Posterior cingulate gyrus (tissue), 11 donors: ENCODE data around the gene UGDH.
"Not testable (repeated sequence)": the region's sequence is repeated elsewhere in the genome, so short reads cannot be mapped to it uniquely, and the experiment has no call there.

Source experiments
- DNase-seq, 10 donors: peaks; one replicate each; pipeline versions ENCODE4 v3.0.0 to v3.0.0-alpha.2; 2020 to 2021; ENCODE audit warnings: mixed read lengths in 3 of 10
- intact Hi-C: fragments of 100-400 bp; cut with DNase I; formaldehyde crosslinking; loops from one replicate; pipeline ENCODE4 v1.15.1; 2023

UGDH gene

DNA sequence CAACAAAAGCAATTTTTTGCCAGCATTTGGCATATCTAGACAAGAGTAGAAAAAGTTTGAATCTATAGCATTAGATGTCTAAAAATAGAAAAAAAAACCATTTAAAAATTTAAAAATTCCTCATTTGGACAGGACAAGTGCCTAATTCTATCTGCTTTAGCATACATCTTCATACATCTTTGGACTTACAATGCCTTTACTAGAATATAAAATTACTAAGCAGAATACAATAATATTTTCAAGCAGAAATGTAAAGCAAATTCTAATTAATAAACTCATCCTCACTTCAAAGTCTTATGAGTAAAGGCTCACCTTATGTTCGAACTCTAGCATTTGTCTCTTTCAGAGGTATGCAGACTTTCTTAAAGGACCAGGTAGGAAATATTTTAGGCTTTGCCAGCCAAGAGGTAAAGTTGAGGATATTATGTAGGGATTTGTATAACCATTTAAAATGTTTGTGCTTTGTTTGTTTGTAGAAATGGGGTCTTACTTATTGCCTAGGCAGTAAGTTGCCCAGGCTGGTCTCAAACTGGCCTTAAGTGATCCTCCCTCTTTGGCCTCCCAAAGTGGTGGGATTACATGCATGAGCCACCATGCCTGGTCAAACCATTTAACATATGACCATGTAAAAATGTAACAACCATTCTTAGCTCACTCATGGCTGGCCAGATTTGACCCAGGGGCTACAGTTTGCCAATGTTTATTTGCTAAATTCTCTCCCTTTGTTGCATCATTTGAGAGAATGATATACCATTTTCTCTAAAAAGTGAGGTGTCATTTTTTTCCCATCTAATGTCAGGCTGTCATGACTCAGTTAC is 29.1 kb downstream of the UGDH start:
- intact Hi-C loops, result no loop called here
- DNase-seq, result no peak

DNA sequence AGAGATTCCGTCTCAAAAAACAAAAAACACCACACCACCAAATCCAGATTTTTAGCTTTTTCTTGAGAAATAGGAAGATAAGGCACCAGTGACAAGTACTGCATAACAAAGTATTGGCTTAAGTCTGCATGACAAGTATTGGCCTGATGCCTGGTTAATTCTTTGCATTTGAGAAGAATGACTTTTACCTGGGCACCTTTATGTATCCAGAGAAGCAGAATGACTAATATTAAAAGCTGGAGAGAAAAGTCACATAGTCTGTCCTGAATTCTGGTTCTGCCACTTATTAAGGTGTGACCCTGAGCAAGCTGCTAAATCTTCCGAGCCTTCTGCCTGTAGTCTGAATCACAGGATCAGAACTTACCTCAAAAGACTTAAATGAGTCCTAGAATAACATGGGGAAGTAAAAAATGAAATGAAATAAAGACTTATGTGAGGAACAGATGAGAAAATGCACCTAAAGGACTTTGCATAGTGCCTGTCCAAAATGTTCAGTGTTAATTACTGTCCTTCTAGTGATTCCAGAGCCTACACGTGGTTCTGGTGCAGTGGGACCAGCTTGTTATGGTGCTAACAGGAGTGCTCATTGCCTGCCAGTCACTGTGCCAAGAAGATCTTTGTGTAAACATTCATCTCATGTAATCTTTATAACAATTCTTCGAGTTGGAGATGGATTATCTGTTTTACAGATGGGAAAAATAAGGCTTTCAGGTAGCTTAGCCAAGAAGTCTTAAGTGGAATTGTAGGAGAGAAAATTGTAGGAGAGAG is 31.6 kb downstream of the UGDH start:
- intact Hi-C loops, result no loop called here
- no peak for DNase-seq

DNA sequence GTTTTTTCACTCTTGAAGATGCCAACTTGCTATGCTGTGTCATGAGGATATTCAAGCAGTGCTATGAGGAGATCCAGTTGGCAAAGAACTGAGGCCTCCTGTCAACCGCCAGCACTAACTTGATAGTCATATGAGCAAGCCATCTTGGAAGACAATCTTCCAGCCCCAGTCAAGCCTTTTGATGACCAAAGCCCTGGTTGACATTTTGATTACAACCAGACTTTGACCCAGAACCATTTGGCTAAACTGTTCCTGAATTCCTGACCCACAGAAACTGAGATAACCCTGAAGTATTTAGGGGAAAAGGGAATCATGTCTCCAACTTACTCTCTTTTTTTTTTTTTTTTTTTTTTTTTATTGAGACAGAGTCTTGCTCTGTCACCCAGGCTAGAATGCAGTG is 32.9 kb downstream of the UGDH start:
- intact Hi-C loops, result no loop called here
- DNase-seq, result no peak

DNA sequence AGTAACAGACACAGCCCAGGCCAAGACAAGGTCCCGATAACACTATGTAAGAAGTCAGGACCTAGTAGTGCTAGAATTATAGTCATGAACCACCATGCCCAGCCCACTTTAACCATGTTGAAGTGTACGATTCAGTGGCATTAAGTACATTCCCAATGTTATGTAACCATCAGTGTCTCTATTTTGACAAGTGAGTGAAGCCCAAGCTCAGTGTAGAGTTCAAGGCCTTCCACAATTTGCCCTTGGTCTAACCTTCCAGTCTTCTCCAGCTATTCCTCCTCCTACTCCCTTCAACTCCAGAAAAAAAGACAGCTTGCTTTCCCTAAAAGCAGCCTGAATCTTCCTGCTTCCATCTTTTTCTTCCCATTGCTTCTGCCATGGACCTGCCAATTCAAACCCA is 36.9 kb downstream of the UGDH start:
- intact Hi-C loops, result no loop called here
- no peak for DNase-seq

DNA sequence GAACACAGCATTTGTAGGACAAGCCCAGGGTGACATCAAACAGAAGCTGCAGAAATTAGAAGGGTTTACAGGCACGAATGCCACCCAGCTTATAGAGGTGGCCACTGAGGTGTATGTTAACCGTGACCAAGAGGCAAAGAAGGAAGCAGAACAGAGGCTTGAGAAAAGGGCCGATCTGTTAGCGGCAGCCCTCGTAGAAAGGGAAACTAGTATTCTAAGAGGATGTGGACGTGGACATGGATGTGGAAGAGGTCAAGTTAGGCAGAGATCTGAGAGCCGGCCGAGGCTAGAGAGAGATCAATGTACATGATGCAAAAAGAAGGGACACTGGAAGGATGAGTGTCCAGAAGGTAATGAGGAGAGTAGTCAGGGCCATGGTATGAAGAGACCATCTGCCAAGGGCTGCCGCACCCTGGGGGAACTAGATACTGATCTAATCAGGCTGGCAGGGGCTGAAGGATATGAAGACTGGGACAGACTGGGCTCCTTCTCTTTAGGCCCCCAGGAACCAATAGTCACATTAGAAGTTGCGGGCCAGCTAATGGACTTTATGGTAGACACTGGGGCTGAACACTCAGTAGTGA is 40.9 kb downstream of the UGDH start:
- intact Hi-C loops, result no loop called here
- no peak for DNase-seq

DNA sequence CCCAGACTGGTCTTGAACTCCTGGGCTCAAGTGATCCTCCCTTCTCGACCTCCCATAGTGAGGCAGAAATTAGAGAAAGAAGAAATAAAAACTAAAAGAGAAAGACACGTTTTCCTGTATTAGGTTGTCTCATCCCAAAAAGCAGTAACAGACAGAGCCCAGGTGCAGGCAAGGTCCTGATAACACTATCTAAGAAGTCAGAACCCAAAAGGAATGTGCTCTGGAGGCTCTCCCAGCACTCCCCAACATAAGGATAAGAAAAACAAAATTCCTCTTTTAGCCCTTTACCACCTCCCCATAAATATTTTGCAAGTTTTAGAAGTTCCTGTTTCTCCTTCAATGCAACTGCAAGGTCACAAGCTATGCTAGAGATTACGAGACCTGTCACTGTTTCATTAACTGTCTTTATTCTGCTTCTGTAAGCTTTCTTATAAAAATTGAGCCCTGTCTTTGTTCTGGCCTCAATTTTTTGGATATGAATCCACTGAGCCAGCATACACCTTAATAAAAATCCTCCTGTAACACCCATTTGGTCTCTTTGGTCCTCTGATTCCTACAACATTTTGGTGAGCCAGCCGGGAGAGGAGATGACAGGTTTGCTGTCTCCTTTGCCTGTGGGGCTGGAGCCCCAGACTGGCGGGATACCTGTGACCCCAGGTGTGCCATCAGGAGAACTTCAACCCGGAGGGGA is 42.5 kb downstream of the UGDH start:
- DNase-seq, result no peak
- intact Hi-C loops, result no loop called here

DNA sequence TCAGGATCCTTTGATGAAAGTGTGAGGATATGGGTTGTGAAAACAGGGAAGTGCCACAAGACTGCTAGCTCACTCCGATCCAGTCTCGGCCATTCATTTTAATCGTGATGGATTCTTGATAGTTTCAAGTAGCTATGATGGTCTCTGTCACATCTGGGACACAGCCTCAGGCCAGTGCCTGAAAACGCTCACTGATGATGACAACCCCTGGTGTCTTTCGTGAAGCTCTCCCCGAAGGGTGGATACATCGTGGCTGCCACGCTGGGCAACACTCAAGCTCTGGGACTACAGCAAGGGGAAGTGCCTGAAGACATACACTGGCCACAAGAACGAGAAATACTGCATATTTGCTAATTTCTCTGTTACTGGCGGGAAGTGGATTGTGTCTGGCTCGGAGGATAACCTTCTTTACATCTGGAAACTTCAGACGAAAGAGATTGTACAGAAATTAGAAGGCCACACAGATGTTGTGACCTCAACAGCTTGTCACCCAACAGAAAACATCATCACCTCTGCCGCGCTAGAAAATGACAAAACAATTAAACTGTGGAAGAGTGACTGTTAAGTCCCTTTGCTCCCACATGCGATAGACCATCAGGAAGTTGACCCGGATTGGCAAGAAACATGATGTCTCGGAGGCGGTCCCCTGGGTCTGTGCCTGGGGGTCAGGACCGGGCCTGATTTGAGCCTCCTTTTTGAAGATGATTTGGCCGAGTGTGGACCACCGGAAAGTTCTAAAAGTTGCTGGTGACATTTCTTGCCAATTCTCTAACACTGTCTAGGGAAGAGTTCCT is 46.1 kb downstream of the UGDH start:
- DNase-seq, result no peak
- intact Hi-C loops, result no loop called here

DNA sequence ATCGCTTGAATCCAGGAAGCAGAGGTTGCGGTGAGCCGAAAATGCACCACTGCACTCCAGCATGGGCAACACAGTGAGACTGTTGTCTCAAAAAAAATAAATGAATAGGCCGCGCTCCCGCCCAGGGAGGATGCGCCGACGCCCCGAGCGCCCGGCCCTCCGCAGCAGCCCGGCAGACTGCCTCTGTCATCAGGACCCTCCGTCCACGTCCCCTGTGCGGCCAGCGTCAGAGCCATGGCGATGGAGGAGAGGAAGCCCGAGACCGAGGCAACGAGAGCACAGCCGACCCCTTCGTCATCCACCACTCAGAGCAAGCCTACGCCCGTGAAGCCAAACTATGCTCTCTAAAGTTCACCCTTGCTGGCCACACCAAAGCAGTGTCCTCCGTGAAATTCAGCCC is 47.0 kb downstream of the UGDH start:
- intact Hi-C loops, result no loop called here
- no peak for DNase-seq

DNA sequence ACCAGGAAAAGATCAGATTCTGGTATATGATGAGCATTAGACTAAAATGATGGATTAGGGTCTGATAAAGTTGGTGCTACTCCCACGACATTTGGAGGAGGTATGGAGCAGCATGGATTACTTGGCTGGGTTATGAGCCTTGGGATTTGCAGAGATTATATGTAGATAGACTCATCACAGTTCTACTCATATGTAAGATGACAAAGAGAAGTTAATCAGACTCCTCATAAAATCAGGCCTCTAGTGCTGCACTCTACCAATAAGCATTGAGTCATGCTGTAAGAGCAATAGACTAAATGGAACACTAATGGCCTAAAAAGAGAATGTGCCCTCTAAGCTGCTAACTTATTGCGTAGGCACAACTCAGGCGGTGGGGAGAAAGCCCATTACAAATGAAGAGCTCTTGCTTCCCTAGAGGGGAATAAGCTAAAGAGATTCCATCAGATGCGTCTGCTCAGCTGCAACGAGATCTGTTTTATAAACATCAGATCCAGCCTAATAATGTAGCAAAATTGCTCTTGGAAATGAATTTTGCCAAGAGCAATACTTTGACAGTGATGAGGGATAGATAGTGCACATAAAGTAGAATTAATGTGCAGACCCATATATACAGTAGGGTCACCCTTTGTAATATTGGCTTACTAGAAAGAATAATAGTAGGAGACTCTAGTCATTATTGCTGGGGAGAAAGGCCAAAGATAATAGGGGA is 50.9 kb downstream of the UGDH start:
- intact Hi-C loops, result no loop called here

DNA sequence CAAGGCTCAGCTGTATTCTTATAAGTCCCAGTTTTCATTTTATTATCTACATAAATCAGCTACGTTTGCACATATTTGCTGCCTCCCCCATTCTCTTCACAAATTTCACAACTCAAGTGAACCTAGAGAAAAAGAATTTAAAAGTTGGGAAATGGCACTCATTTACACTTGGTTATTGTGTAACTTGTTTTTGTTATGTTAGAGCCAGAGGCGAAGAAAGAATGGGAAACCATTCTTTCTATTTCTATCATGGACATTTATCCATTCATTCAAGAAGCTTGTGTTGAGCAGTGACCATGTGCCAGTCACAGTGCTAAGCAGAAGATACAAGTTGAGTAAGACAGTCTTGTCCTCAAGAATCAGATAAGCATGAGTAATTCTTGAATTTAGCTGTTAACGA is 54.8 kb downstream of the UGDH start:
- no peak for DNase-seq
- intact Hi-C loops, result loop anchor here (5.0 kb wide), 1 partner anchor 55 kb away; the partner anchor contains the start of gene UGDH

More for the DNA sequence above, 50.9 kb downstream of the UGDH start:
- no peak for DNase-seq

DNA sequence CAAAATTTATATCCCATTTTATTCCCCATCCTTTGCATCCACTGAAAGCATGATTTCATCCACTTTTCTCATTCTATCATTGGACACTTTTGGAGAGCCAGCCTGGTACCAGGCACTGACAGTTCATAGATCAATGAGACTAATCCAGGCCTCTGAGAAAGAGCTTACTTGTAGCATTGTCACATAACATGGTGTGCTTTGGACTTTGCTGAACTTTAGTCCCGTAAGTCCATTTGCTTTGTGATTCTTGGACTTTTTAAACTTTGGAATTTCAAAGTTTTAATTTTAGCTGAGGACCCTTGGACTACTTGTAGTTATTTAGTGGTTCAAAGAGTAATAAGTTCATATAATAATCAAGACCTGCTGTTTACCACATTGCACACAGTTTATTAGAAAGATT is 56.8 kb downstream of the UGDH start:
- intact Hi-C loops, result loop anchor here (5.0 kb wide), 1 partner anchor 57 kb away; the partner anchor contains the start of gene UGDH
- no peak for DNase-seq

DNA sequence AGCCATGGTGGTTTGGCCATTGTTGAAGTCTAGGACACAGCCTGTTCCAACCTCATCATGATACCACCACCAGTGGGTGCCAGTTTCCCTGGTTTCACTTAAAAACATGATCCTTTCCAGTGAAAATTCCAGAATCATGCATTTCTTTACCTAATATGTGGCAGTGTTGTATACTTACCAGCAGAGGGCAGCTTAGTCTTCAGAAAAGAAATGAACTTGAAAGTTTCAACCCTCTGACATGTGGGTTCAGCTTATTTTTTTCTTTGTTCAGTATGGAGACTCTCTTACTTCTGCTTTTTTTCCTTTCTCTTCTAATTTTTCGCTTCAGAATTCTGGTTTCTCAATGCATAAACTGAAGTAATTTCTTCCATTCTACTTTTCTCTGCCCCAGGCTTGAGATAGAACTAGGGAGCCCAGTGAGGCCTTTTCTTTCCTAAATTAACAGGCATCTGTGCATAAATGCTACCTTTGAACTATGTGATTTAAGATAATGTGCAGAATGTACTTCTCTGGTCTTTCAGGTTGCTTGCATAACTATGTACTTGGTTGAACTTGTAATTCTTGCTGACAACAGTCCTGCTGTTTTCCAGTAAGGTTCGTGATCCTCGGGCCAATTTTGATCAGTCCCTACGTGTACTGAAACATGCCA is 57.7 kb downstream of the UGDH start:
- DNase-seq, result peak in 1 of 10 donors; percentile 16
- intact Hi-C loops, result loop anchor here (1.0 to 5.0 kb wide), 4 partner anchors 58 to 839 kb away; partner anchors contain the start of genes N4BP2, PDS5A and UGDH

DNA sequence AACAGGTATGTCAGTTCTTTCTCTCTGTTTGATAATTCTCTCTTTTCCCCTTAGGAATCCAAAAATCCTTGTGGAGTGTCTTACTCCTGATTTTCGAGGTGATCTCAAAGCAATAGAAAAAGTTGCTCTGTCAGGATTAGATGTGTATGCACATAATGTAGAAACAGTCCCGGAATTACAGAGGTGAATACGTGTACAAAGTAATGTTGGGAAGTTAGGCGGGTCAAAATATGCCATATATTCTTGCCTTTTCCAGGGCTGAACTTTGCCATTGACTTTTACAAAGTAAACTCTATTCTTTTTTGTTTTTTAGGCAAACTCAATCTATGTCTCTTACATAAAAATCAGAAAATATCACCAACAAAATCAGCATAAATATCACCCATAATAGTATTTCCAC is 59.8 kb downstream of the UGDH start:
- intact Hi-C loops, result loop anchor here (5.0 kb wide), 1 partner anchor 590 kb away; the partner anchor contains the start of gene N4BP2
- DNase-seq, result no peak

DNA sequence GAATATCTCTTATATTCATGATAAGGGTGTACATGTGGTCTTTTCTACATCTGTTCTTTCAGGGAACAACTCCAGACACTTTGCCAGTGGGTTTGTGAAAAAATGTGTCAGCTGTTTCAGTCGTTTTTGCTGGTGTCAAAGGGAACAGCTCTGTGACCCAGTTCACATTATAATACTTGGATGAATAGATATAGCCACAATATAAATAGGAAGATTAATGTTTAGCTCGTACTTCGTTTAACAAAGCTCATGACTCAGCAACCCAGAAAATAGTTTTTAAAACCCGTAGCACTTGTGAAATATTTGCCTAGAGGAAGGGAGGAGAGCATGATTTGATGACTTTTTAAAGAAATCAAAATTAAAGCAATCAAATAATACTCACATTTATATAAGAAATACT is 60.5 kb downstream of the UGDH start:
- intact Hi-C loops, result loop anchor here (5.0 kb wide), 1 partner anchor 591 kb away; the partner anchor contains the start of gene N4BP2

DNA sequence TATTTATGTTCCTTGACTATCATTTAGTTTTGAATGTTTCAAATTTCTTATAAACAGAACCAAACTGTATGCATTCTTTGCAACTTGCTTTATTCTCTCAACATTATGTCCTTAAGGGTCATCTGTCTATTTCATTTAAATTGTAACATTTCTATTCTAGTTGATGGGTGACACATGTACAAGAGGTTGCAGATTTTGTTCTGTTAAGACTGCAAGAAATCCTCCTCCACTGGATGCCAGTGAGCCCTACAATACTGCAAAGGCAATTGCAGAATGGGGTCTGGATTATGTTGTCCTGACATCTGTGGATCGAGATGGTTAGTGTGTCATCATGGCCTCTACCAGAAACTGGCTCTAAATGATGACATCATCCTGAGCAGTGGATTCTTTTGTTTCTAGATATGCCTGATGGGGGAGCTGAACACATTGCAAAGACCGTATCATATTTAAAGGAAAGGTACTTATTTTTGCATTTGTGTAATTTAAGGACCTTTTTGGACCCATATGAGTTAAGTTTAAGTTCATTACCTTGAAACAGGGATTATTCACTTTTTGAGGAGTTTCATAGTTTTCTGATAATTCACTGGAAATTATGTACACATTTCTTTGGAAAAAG is 62.2 kb downstream of the UGDH start:
- DNase-seq, result no peak
- intact Hi-C loops, result loop anchor here (5.0 kb wide), 1 partner anchor 592 kb away; the partner anchor contains the start of gene N4BP2

More for the DNA sequence above, 60.5 kb downstream of the UGDH start:
- DNase-seq, result no peak

DNA sequence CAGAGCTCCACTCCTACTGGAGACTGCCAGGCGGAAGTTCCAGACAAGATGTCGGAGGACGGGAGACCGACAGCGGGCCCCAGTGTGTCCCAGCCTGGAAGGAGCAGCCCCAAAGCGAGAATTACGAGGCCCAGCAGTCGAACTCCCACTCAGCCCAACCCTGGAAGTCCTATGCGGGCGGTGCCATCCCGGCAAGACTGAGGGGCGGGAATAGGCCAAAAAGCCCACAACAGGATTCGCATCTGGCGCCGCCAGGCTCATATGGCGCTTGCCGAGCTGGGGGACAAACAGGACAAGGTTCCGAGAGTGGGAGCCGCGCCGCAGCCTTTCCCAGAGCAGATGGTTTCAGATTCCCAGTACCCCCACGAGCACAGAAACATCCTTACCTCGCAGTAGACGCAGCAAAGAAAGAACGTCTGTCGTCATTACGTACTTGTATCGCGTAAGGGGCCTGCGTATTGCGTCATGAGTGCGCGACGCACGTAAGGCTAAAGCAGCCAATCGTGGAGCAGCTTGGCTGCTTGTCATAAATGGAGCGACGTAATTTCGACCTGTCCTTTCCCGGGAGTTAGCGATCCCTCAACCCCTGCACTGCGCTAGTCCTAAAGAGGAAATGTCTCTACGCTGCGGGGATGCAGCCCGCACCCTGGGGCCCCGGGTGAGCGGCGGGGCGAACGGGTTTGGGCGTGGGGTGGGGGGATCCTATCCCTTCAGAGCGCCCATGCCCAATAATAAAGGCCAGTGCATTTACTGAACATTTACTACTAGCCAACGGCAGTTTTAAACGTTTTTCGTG is 68.5 kb downstream of the UGDH start, which contains the start of the genes LIAS and RPL9:
Gene LIAS (plus strand): TSS at position 552 of the 796 bp plus-strand sequence. CDS start 62 bp downstream, at position 614.
Gene RPL9 (minus strand): TSS at position 418 of the 796 bp plus-strand sequence. CDS start 483 bp downstream, outside the sequence.
- DNase-seq, result peak; percentile 84 to 99 (median 90)
- intact Hi-C loops, result loop anchor here (5.0 to 10.0 kb wide), 3 partner anchors 91 to 274 kb away; partner anchors contain the start of genes RFC1, SMIM14 and WDR19

DNA sequence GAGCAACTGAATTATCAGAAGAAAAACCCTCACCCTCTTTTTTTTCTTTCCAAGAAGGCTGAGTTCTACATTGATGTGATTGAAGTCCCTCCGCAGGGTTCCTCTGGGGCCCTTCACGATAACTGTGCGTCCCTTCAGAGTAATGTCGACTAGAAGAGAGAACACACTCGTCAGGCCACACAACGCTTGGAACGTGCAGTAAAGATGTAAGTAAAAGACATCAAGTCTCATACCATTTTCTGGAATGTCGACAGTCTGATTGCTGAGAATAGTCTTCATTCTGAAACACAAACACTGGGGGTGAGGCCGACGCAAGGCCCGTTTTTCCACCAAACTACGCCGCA is 69.1 kb downstream of the UGDH start:
- DNase-seq, result not testable (repeated sequence)
- intact Hi-C loops, result loop anchor here (5.0 to 10.0 kb wide), 3 partner anchors 91 to 273 kb away; partner anchors contain the start of genes RFC1, SMIM14 and WDR19
